OCI-LY7 (cell line): ENCODE measurements around the gene ROCK2.

Experiments used
- CTCF ChIP-seq: fragments of 200-600 bp; sonication (generic); conservative IDR thresholded peaks from 2 replicates; pipeline ENCODE4 v1.5.1; 2014; ENCODE audit warnings: mild to moderate bottlenecking, antibody characterized with exemption, low read length, moderate library complexity, mixed read lengths
- EZH2phosphoT487 ChIP-seq: fragments of 200-600 bp; sonication (generic); IDR thresholded peaks from 2 replicates; pipeline ENCODE4 v1.6.1; 2018; ENCODE audit warnings: low read depth, borderline replicate concordance, mild to moderate bottlenecking, mixed run types, antibody characterized with exemption, low read length, moderate library complexity, mixed read lengths

GRCh38 chr2:11375025-11375688, 30.7 kb upstream of the ROCK2 start:
- no peak for TF ChIP-seq CTCF
- no peak for TF ChIP-seq EZH2phosphoT487
